Measurements from ENCODE around the gene TRIM13. TPM values are rescaled to one million over a fixed set of nuclear protein-coding genes. Genes with fewer than 3 reads are reported as not detected.
A peak's percentile ranks its signal among the peaks of the same experiment; 100 is the strongest.

TRIM13 gene
- total RNA-seq, 4 donors from 2014 or later: 11.4 to 21.5 (median 19.1) TPM

- Histone ChIP-seq H3K4me3 (no peak overlapping the region), H3K9me3 (no peaks in the 10 kb centered on the region), H3K4me1 (no peaks in the 10 kb centered on the region), H3K36me3 (peaks cover 0 to 10% of the 10 kb centered on the region in 2 donors), H3K27ac (no peak overlapping the region), H3K27me3 (no peaks in the 10 kb centered on the region)
- in situ Hi-C loops (cut with MboI; ENCODE audit: low sequenced_read_pairs in 4 of 4): loop anchor here in 3 of 4 donors (10.0 to 25.0 kb wide), 5 partner anchors 832 to 1090 kb away; partner anchors contain the start of gene RNASEH2B (in 2 of the 3)
- DNase-seq (no peak), ATAC-seq (no peak)
- intact Hi-C loops (cut with DNase I; ENCODE audit: low total_unique reads): loop anchor here (10.0 kb wide), 1 partner anchor 1092 kb away; no protein-coding TSS in a partner anchor
- TF ChIP-seq POLR2A (IDR thresholded peaks at IDR 0.05): no peak
- TF ChIP-seq CTCF (IDR thresholded peaks at IDR 0.05 in 4 of 5, conservative IDR thresholded peaks at IDR 0.05 in 1 of 5): no peak
Measured at GRCh38 chr13:49972709-49973108, 24.1 kb upstream of the TRIM13 start.

- intact Hi-C loops (cut with DNase I; ENCODE audit: low total_unique reads) (loop anchor here (2.0 to 10.0 kb wide), 4 partner anchors 557 to 1089 kb away; no protein-coding TSS in a partner anchor), in situ Hi-C loops (cut with MboI; ENCODE audit: low sequenced_read_pairs in 4 of 4) (loop anchor here in 3 of 4 donors (10.0 to 25.0 kb wide), 5 partner anchors 411 to 936 kb away; partner anchors contain the start of gene RNASEH2B (in 3 of the 3))
- no peak overlapping the region for H3K4me3 ChIP-seq
- DNase-seq (no peak), ATAC-seq (no peak)
- H3K27ac ChIP-seq: no peak overlapping the region
- TF ChIP-seq CTCF (IDR thresholded peaks at IDR 0.05 in 4 of 5, conservative IDR thresholded peaks at IDR 0.05 in 1 of 5) (no peak), POLR2A (IDR thresholded peaks at IDR 0.05) (no peak)
- no peaks in the 10 kb centered on the region for H3K9me3 ChIP-seq
- peaks cover 0 to 10% of the 10 kb centered on the region in 2 donors for H3K36me3 ChIP-seq
- no peaks in the 10 kb centered on the region for H3K27me3 ChIP-seq
- H3K4me1 ChIP-seq: peaks cover 0 to 4% of the 10 kb centered on the region in 2 donors
Measured at GRCh38 chr13:49975826-49976225, 21.0 kb upstream of the TRIM13 start.

GRCh38 chr13:49976314-49977258, 20.3 kb upstream of the TRIM13 start:
- Histone ChIP-seq H3K4me3 (no peak overlapping the region), H3K36me3 (peaks cover 0 to 10% of the 10 kb centered on the region in 2 donors), H3K4me1 (peaks cover 0 to 4% of the 10 kb centered on the region in 2 donors), H3K9me3 (no peaks in the 10 kb centered on the region), H3K27ac (no peak overlapping the region), H3K27me3 (no peaks in the 10 kb centered on the region)
- ATAC-seq (peak; percentile 82 to 88), DNase-seq (peak; percentile 30 to 48)
- intact Hi-C loops (cut with DNase I; ENCODE audit: low total_unique reads): loop anchor here (2.0 to 10.0 kb wide), 4 partner anchors 556 to 1088 kb away; no protein-coding TSS in a partner anchor
- TF ChIP-seq CTCF (IDR thresholded peaks at IDR 0.05 in 4 of 5, conservative IDR thresholded peaks at IDR 0.05 in 1 of 5) (peak; percentile 75 to 91 (median 88)), POLR2A (IDR thresholded peaks at IDR 0.05) (no peak)
- in situ Hi-C loops (cut with MboI; ENCODE audit: low sequenced_read_pairs in 4 of 4): loop anchor here in 3 of 4 donors (10.0 to 25.0 kb wide), 5 partner anchors 411 to 936 kb away; partner anchors contain the start of gene RNASEH2B (in 3 of the 3)

GRCh38 chr13:49977992-49978391, 18.9 kb upstream of the TRIM13 start:
- Histone ChIP-seq H3K36me3 (peaks cover 0 to 10% of the 10 kb centered on the region in 2 donors), H3K9me3 (no peaks in the 10 kb centered on the region), H3K4me3 (no peak overlapping the region), H3K27ac (no peak overlapping the region), H3K4me1 (peaks cover 0 to 4% of the 10 kb centered on the region in 2 donors), H3K27me3 (no peaks in the 10 kb centered on the region)
- DNase-seq: no peak
- in situ Hi-C loops (cut with MboI; ENCODE audit: low sequenced_read_pairs in 4 of 4) (loop anchor here in 3 of 4 donors (10.0 to 25.0 kb wide), 5 partner anchors 409 to 934 kb away; partner anchors contain the start of gene RNASEH2B (in 3 of the 3)), intact Hi-C loops (cut with DNase I; ENCODE audit: low total_unique reads) (loop anchor here (2.0 to 10.0 kb wide), 4 partner anchors 555 to 1087 kb away; no protein-coding TSS in a partner anchor)
- TF ChIP-seq CTCF (IDR thresholded peaks at IDR 0.05 in 4 of 5, conservative IDR thresholded peaks at IDR 0.05 in 1 of 5) (no peak), POLR2A (IDR thresholded peaks at IDR 0.05) (no peak)
- ATAC-seq: no peak

Data from gastrocnemius medialis (tissue), 4 donors.